G401.6 (cell line): Measurements from ENCODE around the gene ADRA2B.

Source experiments
- FAIRE-seq: peaks from 2 replicates; lab custom pipeline; 2012; peaks lifted over from hg19 to GRCh38; lab: Jason Lieb, UNC

Gene ADRA2B

GRCh38 chr2:96136129-96136720 is 19.9 kb upstream of the ADRA2B start:
- FAIRE-seq = no peak

- FAIRE-seq = no peak
These were observed 19.2 kb upstream of the ADRA2B start for GRCh38 chr2:96135621-96136020.

GRCh38 chr2:96135171-96135570 is 18.8 kb upstream of the ADRA2B start:
- no peak for FAIRE-seq

- FAIRE-seq = no peak
These were observed 18.1 kb upstream of the ADRA2B start for GRCh38 chr2:96134421-96134820.

GRCh38 chr2:96131813-96132745 is 15.7 kb upstream of the ADRA2B start:
- FAIRE-seq = no peak

GRCh38 chr2:96131152-96131812 is 14.9 kb upstream of the ADRA2B start:
- no peak for FAIRE-seq

- FAIRE-seq = no peak
These were observed 14.1 kb upstream of the ADRA2B start for GRCh38 chr2:96130483-96130882.

GRCh38 chr2:96129528-96130120 is 13.3 kb upstream of the ADRA2B start:
- no peak for FAIRE-seq

- no peak for FAIRE-seq
These were observed 12.1 kb upstream of the ADRA2B start for GRCh38 chr2:96128456-96128855.

- FAIRE-seq = no peak
These were observed 8.3 kb upstream of the ADRA2B start for GRCh38 chr2:96124406-96125265.

GRCh38 chr2:96123936-96124335 is 7.6 kb upstream of the ADRA2B start:
- FAIRE-seq = no peak

GRCh38 chr2:96123290-96123689 is 6.9 kb upstream of the ADRA2B start:
- no peak for FAIRE-seq

GRCh38 chr2:96122391-96122790 is 6.0 kb upstream of the ADRA2B start:
- FAIRE-seq = no peak

- no peak for FAIRE-seq
These were observed 5.0 kb upstream of the ADRA2B start for GRCh38 chr2:96121414-96121813.

- FAIRE-seq = no peak
These were observed 4.6 kb upstream of the ADRA2B start for GRCh38 chr2:96120991-96121390.

GRCh38 chr2:96120091-96120720 is 3.8 kb upstream of the ADRA2B start:
- FAIRE-seq = no peak

- FAIRE-seq = no peak
These were observed 3.0 kb upstream of the ADRA2B start for GRCh38 chr2:96119389-96119751.

- no peak for FAIRE-seq
These were observed 2.5 kb upstream of the ADRA2B start for GRCh38 chr2:96118698-96119388.

GRCh38 chr2:96117701-96118588 is 1.6 kb upstream of the ADRA2B start:
- no peak for FAIRE-seq
